Measurements from ENCODE around the gene PUM2. TPM values are rescaled to one million over a fixed set of nuclear protein-coding genes. Genes with fewer than 3 reads are reported as not detected.

PUM2 gene
- total and polyA plus RNA-seq, 2 of the 13 experiments (the other 11 are each of a cell fraction or from before 2014, with no cell fraction given), result 69.6 to 69.8 TPM

DNA sequence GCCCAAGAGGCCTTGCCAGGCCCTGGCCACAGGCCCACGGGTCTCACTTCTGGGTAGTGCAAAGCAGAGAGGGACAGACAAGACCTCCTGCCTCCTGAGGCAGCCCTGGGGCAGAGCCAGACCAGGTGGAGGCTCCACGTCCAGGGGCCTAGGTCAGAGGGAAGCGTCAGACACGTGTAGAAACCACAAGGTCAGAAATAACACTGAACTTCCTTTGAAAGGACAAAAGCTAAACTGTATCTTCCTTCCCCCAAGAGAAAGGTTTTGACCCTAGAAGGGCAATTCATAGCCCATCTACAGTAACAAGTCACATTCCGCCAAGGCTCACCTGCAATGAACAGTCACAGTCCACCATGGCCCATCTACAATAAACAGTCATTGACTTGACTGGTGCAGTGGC lies 143.6 kb downstream of the PUM2 start (continued):
- no peak for TF ChIP-seq PHF5A (CRISPR knock-in tag; IDR thresholded peaks at IDR 0.05; ENCODE audit: low read depth, unreplicated experiment)
- TF ChIP-seq NFE2L1 (CRISPR knock-in tag; IDR thresholded peaks at IDR 0.05; ENCODE audit: borderline replicate concordance), result no peak
- TF ChIP-seq, protein P1, sequence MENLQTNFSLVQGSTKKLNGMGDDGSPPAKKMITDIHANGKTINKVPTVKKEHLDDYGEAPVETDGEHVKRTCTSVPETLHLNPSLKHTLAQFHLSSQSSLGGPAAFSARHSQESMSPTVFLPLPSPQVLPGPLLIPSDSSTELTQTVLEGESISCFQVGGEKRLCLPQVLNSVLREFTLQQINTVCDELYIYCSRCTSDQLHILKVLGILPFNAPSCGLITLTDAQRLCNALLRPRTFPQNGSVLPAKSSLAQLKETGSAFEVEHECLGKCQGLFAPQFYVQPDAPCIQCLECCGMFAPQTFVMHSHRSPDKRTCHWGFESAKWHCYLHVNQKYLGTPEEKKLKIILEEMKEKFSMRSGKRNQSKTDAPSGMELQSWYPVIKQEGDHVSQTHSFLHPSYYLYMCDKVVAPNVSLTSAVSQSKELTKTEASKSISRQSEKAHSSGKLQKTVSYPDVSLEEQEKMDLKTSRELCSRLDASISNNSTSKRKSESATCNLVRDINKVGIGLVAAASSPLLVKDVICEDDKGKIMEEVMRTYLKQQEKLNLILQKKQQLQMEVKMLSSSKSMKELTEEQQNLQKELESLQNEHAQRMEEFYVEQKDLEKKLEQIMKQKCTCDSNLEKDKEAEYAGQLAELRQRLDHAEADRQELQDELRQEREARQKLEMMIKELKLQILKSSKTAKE (CRISPR knock-in tag; IDR thresholded peaks at IDR 0.05; ENCODE audit: borderline replicate concordance), result no peak
- no peak for TF ChIP-seq ZSCAN9 (CRISPR knock-in tag; IDR thresholded peaks at IDR 0.05; ENCODE audit: borderline replicate concordance)
- TF ChIP-seq, protein P2, sequence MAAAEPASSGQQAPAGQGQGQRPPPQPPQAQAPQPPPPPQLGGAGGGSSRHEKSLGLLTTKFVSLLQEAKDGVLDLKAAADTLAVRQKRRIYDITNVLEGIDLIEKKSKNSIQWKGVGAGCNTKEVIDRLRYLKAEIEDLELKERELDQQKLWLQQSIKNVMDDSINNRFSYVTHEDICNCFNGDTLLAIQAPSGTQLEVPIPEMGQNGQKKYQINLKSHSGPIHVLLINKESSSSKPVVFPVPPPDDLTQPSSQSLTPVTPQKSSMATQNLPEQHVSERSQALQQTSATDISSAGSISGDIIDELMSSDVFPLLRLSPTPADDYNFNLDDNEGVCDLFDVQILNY (CRISPR knock-in tag; conservative IDR thresholded peaks at IDR 0.05), result no peak
- TF ChIP-seq, protein P3, sequence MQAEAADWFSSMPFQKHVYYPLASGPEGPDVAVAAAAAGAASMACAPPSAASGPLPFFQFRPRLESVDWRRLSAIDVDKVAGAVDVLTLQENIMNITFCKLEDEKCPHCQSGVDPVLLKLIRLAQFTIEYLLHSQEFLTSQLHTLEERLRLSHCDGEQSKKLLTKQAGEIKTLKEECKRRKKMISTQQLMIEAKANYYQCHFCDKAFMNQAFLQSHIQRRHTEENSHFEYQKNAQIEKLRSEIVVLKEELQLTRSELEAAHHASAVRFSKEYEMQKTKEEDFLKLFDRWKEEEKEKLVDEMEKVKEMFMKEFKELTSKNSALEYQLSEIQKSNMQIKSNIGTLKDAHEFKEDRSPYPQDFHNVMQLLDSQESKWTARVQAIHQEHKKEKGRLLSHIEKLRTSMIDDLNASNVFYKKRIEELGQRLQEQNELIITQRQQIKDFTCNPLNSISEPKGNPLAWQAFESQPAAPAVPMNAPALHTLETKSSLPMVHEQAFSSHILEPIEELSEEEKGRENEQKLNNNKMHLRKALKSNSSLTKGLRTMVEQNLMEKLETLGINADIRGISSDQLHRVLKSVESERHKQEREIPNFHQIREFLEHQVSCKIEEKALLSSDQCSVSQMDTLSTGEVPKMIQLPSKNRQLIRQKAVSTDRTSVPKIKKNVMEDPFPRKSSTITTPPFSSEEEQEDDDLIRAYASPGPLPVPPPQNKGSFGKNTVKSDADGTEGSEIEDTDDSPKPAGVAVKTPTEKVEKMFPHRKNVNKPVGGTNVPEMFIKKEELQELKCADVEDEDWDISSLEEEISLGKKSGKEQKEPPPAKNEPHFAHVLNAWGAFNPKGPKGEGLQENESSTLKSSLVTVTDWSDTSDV (CRISPR knock-in tag; IDR thresholded peaks at IDR 0.05), result no peak
- TF ChIP-seq, protein P4, sequence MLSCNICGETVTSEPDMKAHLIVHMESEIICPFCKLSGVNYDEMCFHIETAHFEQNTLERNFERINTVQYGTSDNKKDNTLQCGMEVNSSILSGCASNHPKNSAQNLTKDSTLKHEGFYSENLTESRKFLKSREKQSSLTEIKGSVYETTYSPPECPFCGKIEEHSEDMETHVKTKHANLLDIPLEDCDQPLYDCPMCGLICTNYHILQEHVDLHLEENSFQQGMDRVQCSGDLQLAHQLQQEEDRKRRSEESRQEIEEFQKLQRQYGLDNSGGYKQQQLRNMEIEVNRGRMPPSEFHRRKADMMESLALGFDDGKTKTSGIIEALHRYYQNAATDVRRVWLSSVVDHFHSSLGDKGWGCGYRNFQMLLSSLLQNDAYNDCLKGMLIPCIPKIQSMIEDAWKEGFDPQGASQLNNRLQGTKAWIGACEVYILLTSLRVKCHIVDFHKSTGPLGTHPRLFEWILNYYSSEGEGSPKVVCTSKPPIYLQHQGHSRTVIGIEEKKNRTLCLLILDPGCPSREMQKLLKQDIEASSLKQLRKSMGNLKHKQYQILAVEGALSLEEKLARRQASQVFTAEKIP (CRISPR knock-in tag; IDR thresholded peaks at IDR 0.05; ENCODE audit: borderline replicate concordance), result no peak
- TF ChIP-seq ERF (CRISPR knock-in tag; IDR thresholded peaks at IDR 0.05), result no peak
- no peak for TF ChIP-seq ZNF670 (CRISPR knock-in tag; IDR thresholded peaks at IDR 0.05; ENCODE audit: borderline replicate concordance)
- no peak for TF ChIP-seq KAT8 (CRISPR knock-in tag; IDR thresholded peaks at IDR 0.05)
- no peak for TF ChIP-seq MBNL3 (CRISPR knock-in tag; conservative IDR thresholded peaks at IDR 0.05)
- TF ChIP-seq ZC3H4 (CRISPR knock-in tag; IDR thresholded peaks at IDR 0.05; ENCODE audit: borderline replicate concordance), result no peak
- TF ChIP-seq ELF1 (CRISPR knock-in tag; IDR thresholded peaks at IDR 0.05), result no peak
- no peak for TF ChIP-seq AGO1 (IDR thresholded peaks at IDR 0.05; ENCODE audit: low read depth, low read length, poor library complexity, severe bottlenecking)
- TF ChIP-seq TBX3 (IDR thresholded peaks at IDR 0.05; ENCODE audit: borderline replicate concordance), result no peak
- no peak for TF ChIP-seq CEBPB (IDR thresholded peaks at IDR 0.05; ENCODE audit: borderline replicate concordance, low read depth, low read length)
- TF ChIP-seq, protein P5, sequence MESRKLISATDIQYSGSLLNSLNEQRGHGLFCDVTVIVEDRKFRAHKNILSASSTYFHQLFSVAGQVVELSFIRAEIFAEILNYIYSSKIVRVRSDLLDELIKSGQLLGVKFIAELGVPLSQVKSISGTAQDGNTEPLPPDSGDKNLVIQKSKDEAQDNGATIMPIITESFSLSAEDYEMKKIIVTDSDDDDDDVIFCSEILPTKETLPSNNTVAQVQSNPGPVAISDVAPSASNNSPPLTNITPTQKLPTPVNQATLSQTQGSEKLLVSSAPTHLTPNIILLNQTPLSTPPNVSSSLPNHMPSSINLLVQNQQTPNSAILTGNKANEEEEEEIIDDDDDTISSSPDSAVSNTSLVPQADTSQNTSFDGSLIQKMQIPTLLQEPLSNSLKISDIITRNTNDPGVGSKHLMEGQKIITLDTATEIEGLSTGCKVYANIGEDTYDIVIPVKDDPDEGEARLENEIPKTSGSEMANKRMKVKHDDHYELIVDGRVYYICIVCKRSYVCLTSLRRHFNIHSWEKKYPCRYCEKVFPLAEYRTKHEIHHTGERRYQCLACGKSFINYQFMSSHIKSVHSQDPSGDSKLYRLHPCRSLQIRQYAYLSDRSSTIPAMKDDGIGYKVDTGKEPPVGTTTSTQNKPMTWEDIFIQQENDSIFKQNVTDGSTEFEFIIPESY (CRISPR knock-in tag; IDR thresholded peaks at IDR 0.05), result peak; percentile 90
- TF ChIP-seq SMAD3 (CRISPR knock-in tag; IDR thresholded peaks at IDR 0.05), result 0 out of 2 replicates have a peak, but pooled peaks have one; percentile 16
- TF ChIP-seq, protein P6, sequence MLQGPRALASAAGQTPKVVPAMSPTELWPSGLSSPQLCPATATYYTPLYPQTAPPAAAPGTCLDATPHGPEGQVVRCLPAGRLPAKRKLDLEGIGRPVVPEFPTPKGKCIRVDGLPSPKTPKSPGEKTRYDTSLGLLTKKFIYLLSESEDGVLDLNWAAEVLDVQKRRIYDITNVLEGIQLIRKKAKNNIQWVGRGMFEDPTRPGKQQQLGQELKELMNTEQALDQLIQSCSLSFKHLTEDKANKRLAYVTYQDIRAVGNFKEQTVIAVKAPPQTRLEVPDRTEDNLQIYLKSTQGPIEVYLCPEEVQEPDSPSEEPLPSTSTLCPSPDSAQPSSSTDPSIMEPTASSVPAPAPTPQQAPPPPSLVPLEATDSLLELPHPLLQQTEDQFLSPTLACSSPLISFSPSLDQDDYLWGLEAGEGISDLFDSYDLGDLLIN (CRISPR knock-in tag; IDR thresholded peaks at IDR 0.05; ENCODE audit: borderline replicate concordance), result no peak
- no peak for TF ChIP-seq ZNF629 (CRISPR knock-in tag; conservative IDR thresholded peaks at IDR 0.05)
